HCT116 (cell line): ENCODE data around the gene SLC22A4. TPM values are rescaled to one million over a fixed set of nuclear protein-coding genes. Genes with fewer than 3 reads are reported as not detected.

Source experiments
- ATAC-seq: fragments of 200-7000 bp; cut with Tn5 transposase; 2 replicates; pipeline ENCODE4 v1.9.1; 2020; ENCODE audit warnings: mild to moderate bottlenecking, moderate library complexity
- BruUV-seq: library from RNA; stranded (reverse); fragments of 400-500 nt; replicated peaks from 2 replicates; lab custom pipeline; 2021; lab: Mats Ljungman, UMichigan
- CTCF ChIA-PET: fragments of 300-600 bp; sonication (Branson Sonifier 250); formaldehyde crosslinking; loops from one replicate; lab custom pipeline; 2021; ENCODE audit warnings: antibody characterized with exemption; lab: Charles Lee
- POLR2A ChIA-PET: fragments of 300-600, 350-600 bp; sonication (Branson Sonifier 250); formaldehyde crosslinking; loops from one replicate; lab custom pipeline; 2021; ENCODE audit warnings: antibody characterized with exemption; lab: Charles Lee
- RAD21 ChIA-PET, 2 experiments: fragments of 300-600 bp; sonication (Branson Sonifier 250); formaldehyde crosslinking; loops; one replicate each; lab custom pipeline; 2023; ENCODE audit warnings: low total read pairs in 2 of 2; ENCODE audit not compliant: uncharacterized antibody in 2 of 2, unreplicated experiment in 2 of 2, low non-redundant PET in 1 of 2; lab: Charles Lee
- DNase-seq: peaks from one replicate; pipeline ENCODE4 v3.0.0-alpha.2; 2010; ENCODE audit warnings: low read depth, low spot score
- H2AFZ ChIP-seq: fragments of 200-600 bp; shearing (Covaris generic), sonication (generic); 2 replicates; pipeline ENCODE4 v1.6.1; 2017; ENCODE audit warnings: low read depth, mixed run types, mixed read lengths, antibody characterized with exemption, low read length; ENCODE audit not compliant: poor library complexity, severe bottlenecking
- H3K27ac ChIP-seq: 2 replicates; pipeline ENCODE4 v1.5.1; 2012; ENCODE audit warnings: low read depth, low read length
- H3K27me3 ChIP-seq: fragments of 200-600 bp; sonication (generic); 2 replicates; pipeline ENCODE4 v1.6.1; 2016; ENCODE audit warnings: mixed run types, low read length, mixed read lengths; ENCODE audit not compliant: insufficient read depth
- H3K36me3 ChIP-seq, 2 experiments: fragments of 200-500 bp in 1 of 2; fragments of 200-600 bp in 1 of 2; sonication (Bioruptor generic) in 1 of 2; sonication (generic) in 1 of 2; 2 replicates each; pipeline versions ENCODE4 v1.5.1 to v1.6.1; 2014 to 2016; ENCODE audit warnings: low read length in 2 of 2, inconsistent platforms in 1 of 2, mixed read lengths in 1 of 2, mixed run types in 1 of 2; ENCODE audit not compliant: insufficient read depth in 2 of 2, control insufficient read depth in 1 of 2
- H3K4me1 ChIP-seq, 2 experiments: fragments of 200-600 bp in 1 of 2; sonication (generic) in 1 of 2; 2 replicates each; pipeline versions ENCODE4 v1.5.1 to v1.6.1; 2012 to 2017; ENCODE audit warnings: low read length in 2 of 2, inconsistent platforms in 1 of 2, mild to moderate bottlenecking in 1 of 2, mixed read lengths in 1 of 2, mixed run types in 1 of 2, moderate library complexity in 1 of 2; ENCODE audit not compliant: insufficient read depth in 2 of 2, control insufficient read depth in 1 of 2
- H3K4me2 ChIP-seq: fragments of 200-600 bp; sonication (generic); 2 replicates; pipeline ENCODE4 v1.6.1; 2017; ENCODE audit warnings: mixed run types, low read length, mixed read lengths
- H3K4me3 ChIP-seq, 2 experiments: fragments of 200-600 bp in 1 of 2; sonication (generic) in 1 of 2; replicated peaks in 1 of 2; 2 replicates each; pipeline ENCODE4 v1.5.1; 2011 to 2016; ENCODE audit warnings: low read length in 2 of 2, control low read depth in 1 of 2, low read depth in 1 of 2, mild to moderate bottlenecking in 1 of 2, mixed read lengths in 1 of 2, mixed run types in 1 of 2
- H3K79me2 ChIP-seq: fragments of 200-600 bp; sonication (generic); 2 replicates; pipeline ENCODE4 v1.6.1; 2017; ENCODE audit warnings: mild to moderate bottlenecking, mixed run types, low read length, moderate library complexity, mixed read lengths; ENCODE audit not compliant: insufficient read depth
- H3K9ac ChIP-seq: fragments of 200-600 bp; sonication (generic); 2 replicates; pipeline ENCODE4 v1.6.1; 2016; ENCODE audit warnings: low read length, mixed read lengths
- H3K9me2 ChIP-seq: fragments of 200-600 bp; sonication (generic), shearing (Covaris generic); 2 replicates; pipeline ENCODE4 v1.6.1; 2017; ENCODE audit warnings: mixed run types, mild to moderate bottlenecking, moderate library complexity; ENCODE audit not compliant: insufficient read depth
- H3K9me3 ChIP-seq, 2 experiments: fragments of 200-500 bp in 1 of 2; fragments of 200-600 bp in 1 of 2; sonication (Bioruptor generic) in 1 of 2; sonication (generic) in 1 of 2; 2 replicates each; pipeline ENCODE4 v1.6.1; 2014 to 2017; ENCODE audit warnings: low read length in 2 of 2, mixed read lengths in 2 of 2, inconsistent platforms in 1 of 2, low read depth in 1 of 2, mild to moderate bottlenecking in 1 of 2, mixed run types in 1 of 2, moderate library complexity in 1 of 2; ENCODE audit not compliant: control insufficient read depth in 1 of 2, insufficient read depth in 1 of 2
- H4K20me1 ChIP-seq: fragments of 200-600 bp; sonication (generic), shearing (Covaris generic); 2 replicates; pipeline ENCODE4 v1.6.1; 2017; ENCODE audit warnings: mixed run types, mild to moderate bottlenecking, moderate library complexity; ENCODE audit not compliant: insufficient read depth
- EGR1 ChIP-seq: IDR thresholded peaks from 2 replicates; pipeline ENCODE4 v1.6.1; 2012; ENCODE audit warnings: low read depth
- EZH2 ChIP-seq: fragments of 200-600 bp; sonication (generic); IDR thresholded peaks from 2 replicates; pipeline ENCODE4 v1.6.1; 2017; ENCODE audit warnings: antibody characterized with exemption, mixed run types
- TCF7L2 ChIP-seq: IDR thresholded peaks from 2 replicates; pipeline ENCODE4 v1.7.0; 2011; ENCODE audit warnings: borderline replicate concordance, inconsistent platforms; ENCODE audit not compliant: insufficient read depth, insufficient read length; ENCODE audit errors: extremely low read depth
- ZFX ChIP-seq: fragments of 450-650 bp; IDR thresholded peaks from 2 replicates; pipeline ENCODE4 v1.6.1; 2017
- ZNF274 ChIP-seq: fragments of 200-500 bp; sonication (Bioruptor generic); IDR thresholded peaks from 2 replicates; pipeline ENCODE4 v1.6.1; 2014; ENCODE audit warnings: mild to moderate bottlenecking, low read depth, low read length, inconsistent platforms
- intact Hi-C: fragments of 100-400 bp; cut with micrococcal nuclease; formaldehyde crosslinking; loops from 2 replicates; pipeline ENCODE4 v1.10.0; 2022
- total RNA-seq: library from RNA; stranded (reverse); gene quantifications from one replicate; pipeline ENCODE4 v1.2.1, GENCODE V29; 2021; ENCODE audit not compliant: unreplicated experiment
- TF ChIP-seq, protein P1 (sequence below): IDR thresholded peaks from 2 replicates; pipeline ENCODE4 v1.6.1; 2012; ENCODE audit warnings: low read depth

SLC22A4 gene
- total RNA-seq, 1 experiment from 2014 or later, result 0.59 TPM

DNA sequence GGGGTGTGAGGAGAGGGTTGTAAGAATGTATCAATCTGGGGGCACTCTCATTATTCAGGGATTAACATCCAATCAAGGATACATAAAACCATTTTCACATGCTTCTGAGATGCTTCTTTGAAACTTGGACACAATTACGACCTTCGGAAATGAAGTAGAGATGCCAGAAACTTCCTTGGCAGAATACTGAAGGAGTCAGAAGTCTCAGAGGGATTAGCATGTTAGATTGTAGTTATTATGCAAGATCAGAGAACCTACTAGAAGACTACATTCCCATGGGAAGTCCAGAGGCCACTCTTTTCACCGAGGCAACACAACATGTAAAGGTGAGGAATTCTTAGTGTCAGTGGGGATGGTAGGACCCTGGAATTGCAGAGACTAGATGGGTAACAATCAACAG lies 5.1 kb upstream of the SLC22A4 start:
- TF ChIP-seq EGR1 (no peak), TCF7L2 (no peak)
- TF ChIP-seq, all 23 proteins: peak for 0
- Histone ChIP-seq H3K9me3 (no peaks in the 10 kb centered on the region), H3K27me3 (no peaks in the 10 kb centered on the region), H3K27ac (no peak overlapping the region), H3K79me2 (no peaks in the 10 kb centered on the region), H3K36me3 (no peaks in the 10 kb centered on the region), H2AFZ (no peak overlapping the region), H3K9ac (no peak overlapping the region), H4K20me1 (no peaks in the 10 kb centered on the region), H3K9me2 (no peaks in the 10 kb centered on the region), H3K4me2 (no peak overlapping the region), H3K4me3 (no peak overlapping the region), H3K4me1 (peaks cover 7 to 17% of the 10 kb centered on the region in 2 experiments)
- DNase-seq (no peak), ATAC-seq (no peak)
- no TSS peak for BruUV-seq
- ChIA-PET POLR2A (no interaction called here), CTCF (no interaction called here), RAD21 (no interaction called here)
- intact Hi-C loops, result no loop called here

- H3K9me3 ChIP-seq, result no peaks in the 10 kb centered on the region
- ChIA-PET POLR2A (no interaction called here), CTCF (interaction anchor here (1.3 kb wide), 1 partner anchor 53 kb away, joined by 4 read pairs; no protein-coding TSS in a partner anchor), RAD21 (no interaction called here)
- H3K4me1 ChIP-seq, result peaks cover 14 to 36% of the 10 kb centered on the region in 2 experiments
- DNase-seq, result no peak
- no peak overlapping the region for H3K4me2 ChIP-seq
- H4K20me1 ChIP-seq, result no peaks in the 10 kb centered on the region
- H3K4me3 ChIP-seq, result no peak overlapping the region
- no peaks in the 10 kb centered on the region for H3K9me2 ChIP-seq
- H2AFZ ChIP-seq, result no peak overlapping the region
- intact Hi-C loops, result loop anchor here (5.0 to 10.0 kb wide), 2 partner anchors 76 to 204 kb away; partner anchors contain the start of genes IRF1 and SLC22A5
- no peaks in the 10 kb centered on the region for H3K36me3 ChIP-seq
- no peaks in the 10 kb centered on the region for H3K27me3 ChIP-seq
- no peak overlapping the region for H3K27ac ChIP-seq
- H3K79me2 ChIP-seq, result no peaks in the 10 kb centered on the region
- no TSS peak for BruUV-seq
- H3K9ac ChIP-seq, result no peak overlapping the region
- ATAC-seq, result no peak
- TF ChIP-seq EZH2, result no peak
- TF ChIP-seq ZNF274, result no peak
- no peak for TF ChIP-seq ZFX
- TF ChIP-seq, protein P1, sequence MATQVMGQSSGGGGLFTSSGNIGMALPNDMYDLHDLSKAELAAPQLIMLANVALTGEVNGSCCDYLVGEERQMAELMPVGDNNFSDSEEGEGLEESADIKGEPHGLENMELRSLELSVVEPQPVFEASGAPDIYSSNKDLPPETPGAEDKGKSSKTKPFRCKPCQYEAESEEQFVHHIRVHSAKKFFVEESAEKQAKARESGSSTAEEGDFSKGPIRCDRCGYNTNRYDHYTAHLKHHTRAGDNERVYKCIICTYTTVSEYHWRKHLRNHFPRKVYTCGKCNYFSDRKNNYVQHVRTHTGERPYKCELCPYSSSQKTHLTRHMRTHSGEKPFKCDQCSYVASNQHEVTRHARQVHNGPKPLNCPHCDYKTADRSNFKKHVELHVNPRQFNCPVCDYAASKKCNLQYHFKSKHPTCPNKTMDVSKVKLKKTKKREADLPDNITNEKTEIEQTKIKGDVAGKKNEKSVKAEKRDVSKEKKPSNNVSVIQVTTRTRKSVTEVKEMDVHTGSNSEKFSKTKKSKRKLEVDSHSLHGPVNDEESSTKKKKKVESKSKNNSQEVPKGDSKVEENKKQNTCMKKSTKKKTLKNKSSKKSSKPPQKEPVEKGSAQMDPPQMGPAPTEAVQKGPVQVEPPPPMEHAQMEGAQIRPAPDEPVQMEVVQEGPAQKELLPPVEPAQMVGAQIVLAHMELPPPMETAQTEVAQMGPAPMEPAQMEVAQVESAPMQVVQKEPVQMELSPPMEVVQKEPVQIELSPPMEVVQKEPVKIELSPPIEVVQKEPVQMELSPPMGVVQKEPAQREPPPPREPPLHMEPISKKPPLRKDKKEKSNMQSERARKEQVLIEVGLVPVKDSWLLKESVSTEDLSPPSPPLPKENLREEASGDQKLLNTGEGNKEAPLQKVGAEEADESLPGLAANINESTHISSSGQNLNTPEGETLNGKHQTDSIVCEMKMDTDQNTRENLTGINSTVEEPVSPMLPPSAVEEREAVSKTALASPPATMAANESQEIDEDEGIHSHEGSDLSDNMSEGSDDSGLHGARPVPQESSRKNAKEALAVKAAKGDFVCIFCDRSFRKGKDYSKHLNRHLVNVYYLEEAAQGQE, result no peak
Measured at GRCh38 chr5:132291026-132291425, 3.2 kb upstream of the SLC22A4 start.
